Activated B cell treated with CpG ODN at 0.5 μM for 24 hours (primary cell): ENCODE measurements around the gene TULP1. TPM values are rescaled to one million over a fixed set of nuclear protein-coding genes. Genes with fewer than 3 reads are reported as not detected.

Experiments used
- ATAC-seq: fragments of 200-7000 bp; cut with Tn5 transposase; one replicate; pipeline ENCODE4 v1.10.0; 2021; ENCODE audit warnings: low read depth, mild to moderate bottlenecking, moderate library complexity
- CTCF ChIA-PET: fragments of 350-600 bp; sonication (Branson Sonifier 250); formaldehyde crosslinking; loops from one replicate; lab custom pipeline; 2021; ENCODE audit warnings: antibody characterized with exemption; lab: Charles Lee
- POLR2A ChIA-PET: fragments of 350-600 bp; sonication (Branson Sonifier 250); formaldehyde crosslinking; loops from one replicate; lab custom pipeline; 2021; ENCODE audit warnings: antibody characterized with exemption; lab: Charles Lee
- DNase-seq: peaks from one replicate; pipeline ENCODE4 v3.0.0; 2022
- H3K27ac Mint-ChIP-seq: one replicate; pipeline ENCODE4 v1.8.0; 2020; ENCODE audit warnings: mixed read lengths
- H3K27me3 Mint-ChIP-seq: one replicate; pipeline ENCODE4 v1.8.0; 2021; ENCODE audit warnings: mixed read lengths
- H3K36me3 Mint-ChIP-seq: one replicate; pipeline ENCODE4 v1.8.0; 2021; ENCODE audit warnings: low read depth, mixed read lengths
- H3K4me1 Mint-ChIP-seq: one replicate; pipeline ENCODE4 v1.8.0; 2021; ENCODE audit warnings: mixed read lengths
- H3K4me3 Mint-ChIP-seq: one replicate; pipeline ENCODE4 v1.8.0; 2020; ENCODE audit warnings: mild to moderate bottlenecking, mixed read lengths
- H3K9me3 Mint-ChIP-seq: one replicate; pipeline ENCODE4 v1.8.0; 2020; ENCODE audit warnings: mixed read lengths
- CTCF ChIP-seq: fragments of 200-600 bp; IDR thresholded peaks from one replicate; pipeline ENCODE4 v1.8.0; 2022; ENCODE audit warnings: antibody characterized with exemption, mild to moderate bottlenecking
- intact Hi-C: fragments of 100-400 bp; cut with micrococcal nuclease; formaldehyde crosslinking; loops from one replicate; pipeline ENCODE4 v1.15.1; 2024
- total RNA-seq: library from RNA; stranded (reverse); gene quantifications from 2 replicates; pipeline ENCODE4 v1.2.3, GENCODE V29; 2022

Gene TULP1
- total RNA-seq, 1 donor from 2014 or later = not detected

- Mint-ChIP-seq H3K9me3 (no peaks in the 10 kb centered on the region), H3K27me3 (peaks cover 32% of the 10 kb centered on the region), H3K4me3 (peak overlapping the region; percentile 60), H3K4me1 (peaks cover 14% of the 10 kb centered on the region), H3K27ac (no peak overlapping the region), H3K36me3 (no peaks in the 10 kb centered on the region)
- peak; percentile 5 for ATAC-seq
- DNase-seq = no peak
- ChIA-PET CTCF (no interaction called here), POLR2A (interaction anchor here (0.6 to 2.3 kb wide), 3 partner anchors 20 to 28 kb away, joined by 5 to 16 read pairs (median 7); partner anchors contain the start of gene RPL10A)
- TF ChIP-seq CTCF = no peak
- intact Hi-C loops = no loop called here
These were observed 16.5 kb downstream of the TULP1 start for GRCh38 chr6:35496036-35496840.

- ChIA-PET POLR2A (no interaction called here), CTCF (no interaction called here)
These were observed 17.2 kb downstream of the TULP1 start for GRCh38 chr6:35495258-35496035.

GRCh38 chr6:35494161-35494563, 18.5 kb downstream of the TULP1 start:
- intact Hi-C loops = no loop called here
- no peak overlapping the region for H3K4me3 Mint-ChIP-seq
- no peak for ATAC-seq
- ChIA-PET CTCF (no interaction called here), POLR2A (interaction anchor here (0.6 kb wide), 1 partner anchor 1555 kb away, joined by 3 read pairs; no protein-coding TSS in a partner anchor)
- no peak overlapping the region for H3K27ac Mint-ChIP-seq
- H3K36me3 Mint-ChIP-seq = no peaks in the 10 kb centered on the region
- no peak for DNase-seq
- H3K4me1 Mint-ChIP-seq = peaks cover 14% of the 10 kb centered on the region
- TF ChIP-seq CTCF = no peak
- H3K9me3 Mint-ChIP-seq = no peaks in the 10 kb centered on the region
- H3K27me3 Mint-ChIP-seq = peaks cover 22% of the 10 kb centered on the region

More at GRCh38 chr6:35495258-35496035, 17.2 kb downstream of the TULP1 start:
- no peaks in the 10 kb centered on the region for H3K9me3 Mint-ChIP-seq
- H3K4me3 Mint-ChIP-seq = peak overlapping the region; percentile 60
- H3K27me3 Mint-ChIP-seq = peaks cover 31% of the 10 kb centered on the region
- intact Hi-C loops = no loop called here
- DNase-seq (no peak), ATAC-seq (no peak)
- TF ChIP-seq CTCF = no peak
- peaks cover 14% of the 10 kb centered on the region for H3K4me1 Mint-ChIP-seq
- no peak overlapping the region for H3K27ac Mint-ChIP-seq
- H3K36me3 Mint-ChIP-seq = no peaks in the 10 kb centered on the region

GRCh38 chr6:35493307-35493983, 19.3 kb downstream of the TULP1 start:
- ChIA-PET POLR2A (interaction anchor here (0.6 kb wide), 1 partner anchor 1555 kb away, joined by 3 read pairs; no protein-coding TSS in a partner anchor), CTCF (no interaction called here)
- intact Hi-C loops = no loop called here

More at GRCh38 chr6:35493307-35493983, 19.3 kb downstream of the TULP1 start:
- H3K4me3 Mint-ChIP-seq = no peak overlapping the region
- H3K27ac Mint-ChIP-seq = no peak overlapping the region
- peaks cover 10% of the 10 kb centered on the region for H3K4me1 Mint-ChIP-seq
- TF ChIP-seq CTCF = no peak
- peaks cover 16% of the 10 kb centered on the region for H3K27me3 Mint-ChIP-seq
- DNase-seq (no peak), ATAC-seq (no peak)
- no peaks in the 10 kb centered on the region for H3K9me3 Mint-ChIP-seq
- H3K36me3 Mint-ChIP-seq = no peaks in the 10 kb centered on the region
